Activated naive CD4-positive, alpha-beta T cell treated with anti-CD3 and anti-CD28 coated beads, Interleukin-2, amount 10 ng/mL, durations not matched to agents 7 days and 5 days (primary cell): ENCODE data around the gene SLC26A9.

ENCODE experiments used
- CTCF ChIA-PET: fragments of 350-600 bp; sonication (Branson Sonifier 250); formaldehyde crosslinking; loops from one replicate; lab custom pipeline; 2021; ENCODE audit warnings: antibody characterized with exemption; lab: Charles Lee
- DNase-seq: peaks from one replicate; pipeline ENCODE4 v3.0.0-alpha.2; 2020
- H3K27ac Mint-ChIP-seq: one replicate; pipeline ENCODE4 v1.8.0; 2021; ENCODE audit warnings: mild to moderate bottlenecking, moderate library complexity, mixed read lengths
- H3K27me3 Mint-ChIP-seq: one replicate; pipeline ENCODE4 v1.8.0; 2021; ENCODE audit warnings: mild to moderate bottlenecking, mixed read lengths
- H3K36me3 Mint-ChIP-seq: one replicate; pipeline ENCODE4 v1.8.0; 2021; ENCODE audit warnings: mixed read lengths
- H3K4me1 Mint-ChIP-seq: one replicate; pipeline ENCODE4 v1.8.0; 2021; ENCODE audit warnings: mixed read lengths
- H3K4me3 Mint-ChIP-seq: one replicate; pipeline ENCODE4 v1.8.0; 2021; ENCODE audit warnings: mild to moderate bottlenecking, moderate library complexity, mixed read lengths
- H3K9me3 Mint-ChIP-seq: one replicate; pipeline ENCODE4 v1.8.0; 2021; ENCODE audit warnings: mixed read lengths

The SLC26A9 gene

GRCh38 chr1:205933671-205934618, 9.3 kb downstream of the SLC26A9 start:
- H3K27me3 Mint-ChIP-seq, result peaks cover 44% of the 10 kb centered on the region
- H3K4me3 Mint-ChIP-seq, result no peak overlapping the region
- DNase-seq, result no peak
- H3K36me3 Mint-ChIP-seq, result no peaks in the 10 kb centered on the region
- H3K4me1 Mint-ChIP-seq, result no peaks in the 10 kb centered on the region
- H3K9me3 Mint-ChIP-seq, result no peaks in the 10 kb centered on the region
- no peak overlapping the region for H3K27ac Mint-ChIP-seq
- CTCF ChIA-PET, result interaction anchor here (0.6 to 1.2 kb wide), 2 partner anchors 43 to 213 kb away, joined by 3 read pairs; no protein-coding TSS in a partner anchor

GRCh38 chr1:205932776-205933175, 10.5 kb downstream of the SLC26A9 start:
- no peaks in the 10 kb centered on the region for H3K9me3 Mint-ChIP-seq
- H3K4me1 Mint-ChIP-seq, result no peaks in the 10 kb centered on the region
- H3K27ac Mint-ChIP-seq, result no peak overlapping the region
- CTCF ChIA-PET, result interaction anchor here (1.0 to 1.2 kb wide), 2 partner anchors 9 to 44 kb away, joined by 3 read pairs; no protein-coding TSS in a partner anchor
- H3K4me3 Mint-ChIP-seq, result no peak overlapping the region
- no peak for DNase-seq
- peaks cover 33% of the 10 kb centered on the region for H3K27me3 Mint-ChIP-seq
- no peaks in the 10 kb centered on the region for H3K36me3 Mint-ChIP-seq

- H3K4me3 Mint-ChIP-seq, result no peak overlapping the region
- no peaks in the 10 kb centered on the region for H3K4me1 Mint-ChIP-seq
- H3K36me3 Mint-ChIP-seq, result no peaks in the 10 kb centered on the region
- H3K27me3 Mint-ChIP-seq, result peaks cover 22% of the 10 kb centered on the region
- no peak overlapping the region for H3K27ac Mint-ChIP-seq
- CTCF ChIA-PET, result interaction anchor here (0.8 to 1.1 kb wide), 2 partner anchors 9 to 11 kb away, joined by 3 read pairs; no protein-coding TSS in a partner anchor
- no peaks in the 10 kb centered on the region for H3K9me3 Mint-ChIP-seq
- DNase-seq, result no peak
Measured at GRCh38 chr1:205930799-205931281, 12.4 kb downstream of the SLC26A9 start.

GRCh38 chr1:205930195-205930577, 13.1 kb downstream of the SLC26A9 start:
- Mint-ChIP-seq H3K27me3 (peaks cover 17% of the 10 kb centered on the region), H3K36me3 (no peaks in the 10 kb centered on the region), H3K27ac (no peak overlapping the region), H3K9me3 (no peaks in the 10 kb centered on the region), H3K4me1 (no peaks in the 10 kb centered on the region), H3K4me3 (no peak overlapping the region)
- CTCF ChIA-PET, result interaction anchor here (1.1 to 1.8 kb wide), 2 partner anchors 10 to 47 kb away, joined by 3 to 10 read pairs; no protein-coding TSS in a partner anchor
- DNase-seq, result no peak

- H3K27me3 Mint-ChIP-seq, result peaks cover 15% of the 10 kb centered on the region
- no peaks in the 10 kb centered on the region for H3K36me3 Mint-ChIP-seq
- CTCF ChIA-PET, result interaction anchor here (1.1 to 1.8 kb wide), 2 partner anchors 10 to 48 kb away, joined by 3 to 10 read pairs; no protein-coding TSS in a partner anchor
- H3K27ac Mint-ChIP-seq, result no peak overlapping the region
- no peaks in the 10 kb centered on the region for H3K4me1 Mint-ChIP-seq
- H3K4me3 Mint-ChIP-seq, result no peak overlapping the region
- no peaks in the 10 kb centered on the region for H3K9me3 Mint-ChIP-seq
- DNase-seq, result no peak
Measured at GRCh38 chr1:205929496-205930194, 13.6 kb downstream of the SLC26A9 start.

GRCh38 chr1:205928317-205928716, 14.9 kb downstream of the SLC26A9 start:
- Mint-ChIP-seq H3K9me3 (no peaks in the 10 kb centered on the region), H3K27ac (no peak overlapping the region), H3K4me3 (no peak overlapping the region), H3K27me3 (peaks cover 11% of the 10 kb centered on the region), H3K4me1 (no peaks in the 10 kb centered on the region), H3K36me3 (no peaks in the 10 kb centered on the region)
- DNase-seq, result no peak
- CTCF ChIA-PET, result no interaction called here

GRCh38 chr1:205927676-205928075, 15.6 kb downstream of the SLC26A9 start:
- Mint-ChIP-seq H3K4me1 (no peaks in the 10 kb centered on the region), H3K27me3 (peaks cover 7% of the 10 kb centered on the region), H3K4me3 (no peak overlapping the region), H3K9me3 (no peaks in the 10 kb centered on the region), H3K36me3 (no peaks in the 10 kb centered on the region), H3K27ac (no peak overlapping the region)
- CTCF ChIA-PET, result interaction anchor here (1.3 kb wide), 1 partner anchor 49 kb away, joined by 3 read pairs; no protein-coding TSS in a partner anchor
- DNase-seq, result no peak

GRCh38 chr1:205927247-205927646, 16.0 kb downstream of the SLC26A9 start:
- Mint-ChIP-seq H3K27ac (no peak overlapping the region), H3K9me3 (no peaks in the 10 kb centered on the region), H3K4me3 (no peak overlapping the region), H3K27me3 (peaks cover 3% of the 10 kb centered on the region), H3K4me1 (no peaks in the 10 kb centered on the region), H3K36me3 (no peaks in the 10 kb centered on the region)
- DNase-seq, result no peak
- CTCF ChIA-PET, result interaction anchor here (1.3 kb wide), 1 partner anchor 50 kb away, joined by 3 read pairs; no protein-coding TSS in a partner anchor

GRCh38 chr1:205926636-205927035, 16.6 kb downstream of the SLC26A9 start:
- no peak for DNase-seq
- no peaks in the 10 kb centered on the region for H3K9me3 Mint-ChIP-seq
- CTCF ChIA-PET, result interaction anchor here (1.3 kb wide), 1 partner anchor 50 kb away, joined by 3 read pairs; no protein-coding TSS in a partner anchor
- H3K36me3 Mint-ChIP-seq, result no peaks in the 10 kb centered on the region
- H3K27me3 Mint-ChIP-seq, result peaks cover 3% of the 10 kb centered on the region
- H3K4me1 Mint-ChIP-seq, result no peaks in the 10 kb centered on the region
- no peak overlapping the region for H3K27ac Mint-ChIP-seq
- H3K4me3 Mint-ChIP-seq, result no peak overlapping the region

GRCh38 chr1:205926213-205926612, 17.0 kb downstream of the SLC26A9 start:
- Mint-ChIP-seq H3K4me3 (no peak overlapping the region), H3K36me3 (no peaks in the 10 kb centered on the region), H3K27ac (no peak overlapping the region), H3K4me1 (no peaks in the 10 kb centered on the region), H3K9me3 (no peaks in the 10 kb centered on the region), H3K27me3 (peaks cover 3% of the 10 kb centered on the region)
- no peak for DNase-seq
- CTCF ChIA-PET, result no interaction called here

- no peaks in the 10 kb centered on the region for H3K36me3 Mint-ChIP-seq
- DNase-seq, result no peak
- no peaks in the 10 kb centered on the region for H3K4me1 Mint-ChIP-seq
- H3K4me3 Mint-ChIP-seq, result no peak overlapping the region
- peaks cover 3% of the 10 kb centered on the region for H3K27me3 Mint-ChIP-seq
- CTCF ChIA-PET, result no interaction called here
- no peak overlapping the region for H3K27ac Mint-ChIP-seq
- H3K9me3 Mint-ChIP-seq, result no peaks in the 10 kb centered on the region
Measured at GRCh38 chr1:205925736-205926135, 17.5 kb downstream of the SLC26A9 start.

GRCh38 chr1:205924460-205924790, 18.8 kb downstream of the SLC26A9 start:
- DNase-seq, result no peak
- Mint-ChIP-seq H3K4me3 (no peak overlapping the region), H3K9me3 (no peaks in the 10 kb centered on the region), H3K4me1 (no peaks in the 10 kb centered on the region), H3K27me3 (peaks cover 6% of the 10 kb centered on the region), H3K27ac (no peak overlapping the region), H3K36me3 (no peaks in the 10 kb centered on the region)
- CTCF ChIA-PET, result interaction anchor here (1.3 kb wide), 1 partner anchor 53 kb away, joined by 4 read pairs; no protein-coding TSS in a partner anchor

- H3K4me1 Mint-ChIP-seq, result no peaks in the 10 kb centered on the region
Measured at GRCh38 chr1:205923651-205924459, 19.4 kb downstream of the SLC26A9 start.

More at GRCh38 chr1:205923651-205924459, 19.4 kb downstream of the SLC26A9 start:
- Mint-ChIP-seq H3K4me3 (no peak overlapping the region), H3K36me3 (no peaks in the 10 kb centered on the region), H3K27ac (no peak overlapping the region), H3K9me3 (no peaks in the 10 kb centered on the region), H3K27me3 (peaks cover 6% of the 10 kb centered on the region)
- DNase-seq, result no peak
- CTCF ChIA-PET, result interaction anchor here (1.3 kb wide), 1 partner anchor 54 kb away, joined by 4 read pairs; no protein-coding TSS in a partner anchor
